ENCODE data around the gene SEMA5A.

GRCh38 chr5:9386945-9387344 lies 158.9 kb downstream of the SEMA5A start:
- TF ChIP-seq CTCF (IDR thresholded peaks at IDR 0.05; ENCODE audit: poor library complexity, severe bottlenecking) (no peak), EP300 (conservative IDR thresholded peaks at IDR 0.05; ENCODE audit: poor library complexity, severe bottlenecking) (no peak), RAD21 (conservative IDR thresholded peaks at IDR 0.05) (no peak), EZH2 (IDR thresholded peaks at IDR 0.05; ENCODE audit: borderline replicate concordance, insufficient read depth, low read length, poor library complexity, severe bottlenecking) (no peak), SMC3 (conservative IDR thresholded peaks at IDR 0.05; ENCODE audit: poor library complexity) (no peak)
